SK-N-SH (cell line): Measurements from ENCODE around the gene CD6. TPM values are rescaled to one million over a fixed set of nuclear protein-coding genes. Genes with fewer than 3 reads are reported as not detected.

ENCODE experiments used
- CTCF ChIA-PET: fragments of 300-600, 350-600 bp; formaldehyde crosslinking; extraction: SDS; loops from one replicate; lab custom pipeline; 2021; lab: Yijun Ruan, JAX
- POLR2A ChIA-PET: fragments of 350-600 bp; sonication (Branson Sonifier 250); formaldehyde crosslinking; extraction: SDS; loops from one replicate; lab custom pipeline; 2020; ENCODE audit warnings: antibody characterized with exemption, inconsistent platforms; lab: Yijun Ruan, JAX
- DNase-seq: peaks from one replicate; pipeline ENCODE4 v3.0.0; 2012
- H2AFZ ChIP-seq: fragments of 200-600 bp; sonication (generic); 2 replicates; pipeline ENCODE4 v1.8.1; 2016; ENCODE audit warnings: antibody characterized with exemption, mild to moderate bottlenecking, low read depth
- H3F3A ChIP-seq: fragments of 200-600 bp; sonication (generic); replicated peaks from 2 replicates; pipeline ENCODE3; 2016; ENCODE audit warnings: antibody characterized with exemption, mild to moderate bottlenecking; ENCODE audit not compliant: insufficient read depth
- H3K27ac ChIP-seq, 2 experiments: fragments of 200-500 bp in 1 of 2; fragments of 200-600 bp in 1 of 2; sonication (Bioruptor generic) in 1 of 2; sonication (generic), shearing (Covaris generic) in 1 of 2; 2 replicates each; pipeline versions ENCODE4 v1.5.1 to v1.6.1; 2014 to 2016; ENCODE audit warnings: low read depth in 2 of 2, inconsistent platforms in 1 of 2, low read length in 1 of 2, mild to moderate bottlenecking in 1 of 2, mixed read lengths in 1 of 2
- H3K27me3 ChIP-seq: fragments of 200-600 bp; sonication (generic), shearing (Covaris generic); 2 replicates; pipeline ENCODE4 v1.6.1; 2016; ENCODE audit warnings: mixed run types; ENCODE audit not compliant: insufficient read depth
- H3K36me3 ChIP-seq, 2 experiments: fragments of 200-500 bp in 1 of 2; fragments of 200-600 bp in 1 of 2; sonication (Bioruptor generic) in 1 of 2; sonication (generic) in 1 of 2; replicated peaks in 1 of 2; 2 replicates each; pipeline versions ENCODE3 to v1.5.1; 2014 to 2016; ENCODE audit warnings: low read length in 1 of 2, mild to moderate bottlenecking in 1 of 2; ENCODE audit not compliant: insufficient read depth in 2 of 2, control insufficient read depth in 1 of 2
- H3K4me1 ChIP-seq, 2 experiments: fragments of 200-500 bp in 1 of 2; fragments of 200-600 bp in 1 of 2; sonication (Bioruptor generic) in 1 of 2; sonication (generic), shearing (Covaris generic) in 1 of 2; 2 replicates each; pipeline versions ENCODE4 v1.5.1 to v1.6.1; 2014 to 2016; ENCODE audit warnings: low read depth in 1 of 2, low read length in 1 of 2, mixed run types in 1 of 2; ENCODE audit not compliant: insufficient read depth in 2 of 2, control insufficient read depth in 1 of 2
- H3K4me2 ChIP-seq: fragments of 200-600 bp; sonication (generic), shearing (Covaris generic); 2 replicates; pipeline ENCODE4 v1.6.1; 2017; ENCODE audit warnings: mixed run types
- H3K4me3 ChIP-seq, 2 experiments: fragments of 200-500 bp in 1 of 2; fragments of 200-600 bp in 1 of 2; sonication (Bioruptor generic) in 1 of 2; sonication (generic), shearing (Covaris generic) in 1 of 2; 2 replicates each; pipeline versions ENCODE4 v1.5.1 to v1.8.1; 2014 to 2016; ENCODE audit warnings: low read depth in 2 of 2, inconsistent platforms in 1 of 2, low read length in 1 of 2, mild to moderate bottlenecking in 1 of 2, mixed read lengths in 1 of 2, moderate library complexity in 1 of 2
- H3K79me2 ChIP-seq: fragments of 200-600 bp; sonication (generic); 2 replicates; pipeline ENCODE4 v1.8.1; 2017; ENCODE audit warnings: mild to moderate bottlenecking; ENCODE audit not compliant: insufficient read depth
- H3K9ac ChIP-seq: fragments of 200-600 bp; sonication (generic); 2 replicates; pipeline ENCODE4 v1.6.1; 2017; ENCODE audit warnings: mixed run types
- H3K9me2 ChIP-seq: fragments of 200-600 bp; sonication (generic); 2 replicates; pipeline ENCODE4 v1.6.1; 2017; ENCODE audit warnings: mixed run types
- H3K9me3 ChIP-seq: fragments of 200-600 bp; sonication (generic); 2 replicates; pipeline ENCODE4 v1.6.1; 2017; ENCODE audit warnings: mixed run types, mild to moderate bottlenecking, moderate library complexity
- H4K20me1 ChIP-seq: fragments of 200-600 bp; sonication (generic); 2 replicates; pipeline ENCODE4 v1.6.1; 2017; ENCODE audit warnings: mild to moderate bottlenecking, mixed run types; ENCODE audit not compliant: insufficient read depth
- CTCF ChIP-seq: fragments of 200-600 bp; sonication (generic); IDR thresholded peaks from 2 replicates; pipeline ENCODE4 v1.6.1; 2017; ENCODE audit warnings: antibody characterized with exemption, mild to moderate bottlenecking, moderate library complexity
- ELF1 ChIP-seq: IDR thresholded peaks from 2 replicates; pipeline ENCODE4 v1.4.0; 2012
- EZH2phosphoT487 ChIP-seq: fragments of 200-600 bp; sonication (generic); IDR thresholded peaks from 2 replicates; pipeline ENCODE4 v1.6.1; 2017; ENCODE audit warnings: low read depth, mixed run types, mild to moderate bottlenecking, antibody characterized with exemption, moderate library complexity, borderline replicate concordance
- FOSL2 ChIP-seq: IDR thresholded peaks from 2 replicates; pipeline ENCODE4 v1.4.0; 2012; ENCODE audit warnings: low read depth, mild to moderate bottlenecking, moderate library complexity, borderline replicate concordance
- FOXM1 ChIP-seq: IDR thresholded peaks from 2 replicates; pipeline ENCODE4 v1.4.0; 2012; ENCODE audit warnings: low read depth, mild to moderate bottlenecking
- GABPA ChIP-seq: IDR thresholded peaks from 2 replicates; pipeline ENCODE4 v1.4.0; 2012; ENCODE audit warnings: low read depth, mild to moderate bottlenecking
- GATA2 ChIP-seq: sonication (generic); formaldehyde crosslinking; IDR thresholded peaks from 2 replicates; pipeline ENCODE4 v1.5.0; 2020; ENCODE audit warnings: mild to moderate bottlenecking, missing genetic modification reagents
- MAX ChIP-seq: IDR thresholded peaks from 2 replicates; pipeline ENCODE4 v1.4.0; 2012; ENCODE audit warnings: low read depth
- MEF2A ChIP-seq: IDR thresholded peaks from 2 replicates; pipeline ENCODE4 v1.4.0; 2012; ENCODE audit warnings: low read depth, borderline replicate concordance
- MXI1 ChIP-seq: IDR thresholded peaks from 2 replicates; pipeline ENCODE4 v1.6.1; 2012; ENCODE audit warnings: mild to moderate bottlenecking, low read depth, low read length, improper control_type of control experiment
- NFIC ChIP-seq: IDR thresholded peaks from 2 replicates; pipeline ENCODE4 v1.4.0; 2012; ENCODE audit warnings: borderline replicate concordance
- NRF1 ChIP-seq: IDR thresholded peaks from 2 replicates; pipeline ENCODE4 v1.6.1; 2012; ENCODE audit warnings: low read depth, mild to moderate bottlenecking, low read length
- POLR2AphosphoS5 ChIP-seq: IDR thresholded peaks from 2 replicates; pipeline ENCODE4 v1.6.1; 2012; ENCODE audit warnings: low read depth, low read length
- RAD21 ChIP-seq: IDR thresholded peaks from 2 replicates; pipeline ENCODE4 v1.6.1; 2012; ENCODE audit warnings: mild to moderate bottlenecking, low read length
- RFX5 ChIP-seq: IDR thresholded peaks from 2 replicates; pipeline ENCODE4 v1.6.1; 2012; ENCODE audit warnings: mild to moderate bottlenecking, improper control_type of control experiment, low read length
- SIN3A ChIP-seq: IDR thresholded peaks from 2 replicates; pipeline ENCODE4 v1.6.1; 2012; ENCODE audit warnings: low read depth, mild to moderate bottlenecking, low read length, moderate library complexity, borderline replicate concordance
- TAF1 ChIP-seq: IDR thresholded peaks from 2 replicates; pipeline ENCODE4 v1.6.1; 2012; ENCODE audit warnings: low read depth, mild to moderate bottlenecking, low read length, moderate library complexity, borderline replicate concordance
- TEAD4 ChIP-seq: IDR thresholded peaks from 2 replicates; pipeline ENCODE4 v1.4.0; 2012; ENCODE audit warnings: mild to moderate bottlenecking, borderline replicate concordance; ENCODE audit not compliant: insufficient read depth
- ZBTB33 ChIP-seq: IDR thresholded peaks from 2 replicates; pipeline ENCODE4 v1.4.0; 2012; ENCODE audit warnings: low read depth, borderline replicate concordance
- WGBS: methylation state at CpG from one replicate; pipeline ENCODE4 v1.1.6; 2017; ENCODE audit warnings: low lambda C conversion rate; 5-methylcytosine and 5-hydroxymethylcytosine counted together
- polyA plus RNA-seq, 3 experiments: library from polyadenylated mRNA; depleted of rRNA; stranded (reverse); fragments of >200 nt; gene quantifications; 2 replicates each; pipeline ENCODE4 v1.2.3, GENCODE V29; 2012
- small RNA-seq, 7 experiments: library from RNA; depleted of rRNA; stranded (forward); fragments of <200 nt; gene quantifications; one replicate each; pipeline ENCODE3, GENCODE V24; 2012
- TF ChIP-seq, protein P1 (sequence below): fragments of 150-350 bp; IDR thresholded peaks from 2 replicates; pipeline ENCODE4 v1.6.1; 2016; ENCODE audit warnings: mild to moderate bottlenecking, low read depth, low read length

The CD6 gene
- polyA plus RNA-seq, 1 of the 3 experiments (the other 2 are of a cell fraction), result not detected

DNA sequence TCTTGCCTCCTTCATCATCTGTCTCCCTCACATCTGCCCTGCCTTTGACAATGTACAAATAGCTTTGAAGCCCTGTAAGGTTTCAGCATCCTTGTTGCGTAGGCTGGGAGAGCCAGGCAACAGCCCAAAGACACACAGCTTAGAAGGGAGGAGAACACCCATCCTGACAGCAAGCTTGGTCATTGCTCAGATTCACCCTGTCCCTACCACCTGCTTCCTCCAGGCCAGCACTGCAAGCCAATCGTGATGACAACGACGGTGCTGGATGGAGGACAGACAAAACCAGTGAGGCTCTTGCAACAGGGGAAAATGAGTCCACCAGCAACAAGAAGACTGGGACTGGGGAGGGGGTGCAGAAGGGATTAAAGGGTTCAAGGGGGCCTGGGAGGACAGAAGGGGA lies 97.9 kb downstream of the CD6 start:
- H3K27ac ChIP-seq, result no peak overlapping the region
- WGBS, result 56% methylated on average over 4 of the region's 4 CpGs
- H3K4me3 ChIP-seq, result no peak overlapping the region
- H3K9ac ChIP-seq, result no peak overlapping the region
- H3K4me2 ChIP-seq, result no peak overlapping the region
- DNase-seq, result no peak
- ChIA-PET POLR2A (no interaction called here), CTCF (no interaction called here)
- peaks cover 0 to 2% of the 10 kb centered on the region in 2 experiments; a peak in 1 of 4 replicates for H3K4me1 ChIP-seq
- H4K20me1 ChIP-seq, result no peaks in the 10 kb centered on the region
- no peaks in the 10 kb centered on the region for H3K79me2 ChIP-seq
- no peaks in the 10 kb centered on the region for H3K36me3 ChIP-seq
- no peaks in the 10 kb centered on the region for H3K9me2 ChIP-seq
- H3F3A ChIP-seq, result no peaks in the 10 kb centered on the region
- H3K9me3 ChIP-seq, result no peaks in the 10 kb centered on the region
- H2AFZ ChIP-seq, result no peak overlapping the region
- H3K27me3 ChIP-seq, result no peaks in the 10 kb centered on the region
- no peak for TF ChIP-seq MEF2A
- no peak for TF ChIP-seq FOXM1
- no peak for TF ChIP-seq MAX
- no peak for TF ChIP-seq GABPA
- no peak for TF ChIP-seq POLR2AphosphoS5
- no peak for TF ChIP-seq NRF1
- TF ChIP-seq TEAD4, result no peak
- TF ChIP-seq, protein P1, sequence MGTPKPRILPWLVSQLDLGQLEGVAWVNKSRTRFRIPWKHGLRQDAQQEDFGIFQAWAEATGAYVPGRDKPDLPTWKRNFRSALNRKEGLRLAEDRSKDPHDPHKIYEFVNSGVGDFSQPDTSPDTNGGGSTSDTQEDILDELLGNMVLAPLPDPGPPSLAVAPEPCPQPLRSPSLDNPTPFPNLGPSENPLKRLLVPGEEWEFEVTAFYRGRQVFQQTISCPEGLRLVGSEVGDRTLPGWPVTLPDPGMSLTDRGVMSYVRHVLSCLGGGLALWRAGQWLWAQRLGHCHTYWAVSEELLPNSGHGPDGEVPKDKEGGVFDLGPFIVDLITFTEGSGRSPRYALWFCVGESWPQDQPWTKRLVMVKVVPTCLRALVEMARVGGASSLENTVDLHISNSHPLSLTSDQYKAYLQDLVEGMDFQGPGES, result no peak
- TF ChIP-seq SIN3A, result no peak
- no peak for TF ChIP-seq CTCF
- no peak for TF ChIP-seq ELF1
- no peak for TF ChIP-seq TAF1
- TF ChIP-seq RFX5, result no peak
- TF ChIP-seq GATA2 (CRISPR knock-in tag), result no peak
- no peak for TF ChIP-seq FOSL2
- TF ChIP-seq MXI1, result no peak
- TF ChIP-seq EZH2phosphoT487, result no peak
- TF ChIP-seq NFIC, result no peak
- no peak for TF ChIP-seq ZBTB33
- no peak for TF ChIP-seq RAD21
- TF ChIP-seq, all 33 proteins: peak for 0

Small RNA genes lying within 50 kb of the gene (small RNA-seq; reads per million reads assigned to genes)
- 0 to 1.7 (median 0.58) reads per million in 7 experiments for gene RNU6-933P

Other genes with a start within 250 kb of the CD6 start
- gene MS4A18, start 247.0 kb upstream of the CD6 start, polyA plus RNA-seq (2012; rRNA removed), result not detected in 2 replicates
- not detected in 2 replicates for gene MS4A15, start 214.8 kb upstream of the CD6 start, polyA plus RNA-seq (2012; rRNA removed)
- not detected in 2 replicates for gene MS4A10, start 186.3 kb upstream of the CD6 start, polyA plus RNA-seq (2012; rRNA removed)
- gene CCDC86, start 129.6 kb upstream of the CD6 start, polyA plus RNA-seq (2012; rRNA removed), result 26.1 and 34.7 TPM in 2 replicates
- gene PTGDR2, start 115.7 kb upstream of the CD6 start, polyA plus RNA-seq (2012; rRNA removed), result 0.02 TPM in 1 of 2 replicates, not detected in the other
- gene ZP1, start 104.1 kb upstream of the CD6 start, polyA plus RNA-seq (2012; rRNA removed), result not detected in 2 replicates
- gene PRPF19, start 65.1 kb upstream of the CD6 start, polyA plus RNA-seq (2012; rRNA removed), result 44.0 and 58.9 TPM in 2 replicates
- gene TMEM109, start 57.5 kb upstream of the CD6 start, polyA plus RNA-seq (2012; rRNA removed), result 38.0 and 52.7 TPM in 2 replicates
- gene TMEM132A, start 47.2 kb upstream of the CD6 start, polyA plus RNA-seq (2012; rRNA removed), result 62.2 and 66.9 TPM in 2 replicates
- 0.13 TPM in 1 of 2 replicates, not detected in the other for gene SLC15A3, start 19.5 kb upstream of the CD6 start, polyA plus RNA-seq (2012; rRNA removed)
- gene CD5, start 130.8 kb downstream of the CD6 start, polyA plus RNA-seq (2012; rRNA removed), result not detected in 2 replicates
- gene VPS37C, start 189.7 kb downstream of the CD6 start, polyA plus RNA-seq (2012; rRNA removed), result 11.7 and 15.2 TPM in 2 replicates
- not detected in 2 replicates for gene PGA3, start 231.8 kb downstream of the CD6 start, polyA plus RNA-seq (2012; rRNA removed)